Cardiac septum (tissue), 1 donor: ENCODE data around the gene COL4A4. TPM values are rescaled to one million over a fixed set of nuclear protein-coding genes. Genes with fewer than 3 reads are reported as not detected.

Experiments used
- DNase-seq: peaks from one replicate; pipeline ENCODE4 v3.0.0-alpha.2; 2020; ENCODE audit warnings: low spot score
- intact Hi-C: fragments of 100-400 bp; cut with DNase I; formaldehyde crosslinking; loops from one replicate; pipeline ENCODE4 v1.14.0; 2022
- total RNA-seq: library from RNA; stranded (reverse); fragmentation: NEBNext Ultra II Directional; extraction: Animal tissue kit (Norgen Biotek cat#: 25700); gene quantifications from one replicate; pipeline ENCODE4 v1.2.1, GENCODE V29; 2021
- donor health status: DM: no; HTN: no; CAD: no.

COL4A4 gene
- total RNA-seq, 1 donor from 2014 or later = 3.0 TPM

GRCh38 chr2:227164763-227165291 lies 822 bp upstream of the COL4A4 start:
- intact Hi-C loops = no loop called here
- DNase-seq = no peak

- DNase-seq = no peak
- intact Hi-C loops = no loop called here
Observed at GRCh38 chr2:227163485-227163997, 464 bp downstream of the COL4A4 start.

GRCh38 chr2:227161947-227162346 lies 2.1 kb downstream of the COL4A4 start:
- DNase-seq = no peak
- intact Hi-C loops = no loop called here

- intact Hi-C loops = no loop called here
- no peak for DNase-seq
Observed at GRCh38 chr2:227160164-227160563, 3.8 kb downstream of the COL4A4 start.

GRCh38 chr2:227154986-227155774 lies 8.8 kb downstream of the COL4A4 start:
- DNase-seq = no peak
- intact Hi-C loops = no loop called here

- intact Hi-C loops = no loop called here
- no peak for DNase-seq
Observed at GRCh38 chr2:227153758-227154486, 10.1 kb downstream of the COL4A4 start.

- no peak for DNase-seq
- intact Hi-C loops = no loop called here
Observed at GRCh38 chr2:227153307-227153706, 10.7 kb downstream of the COL4A4 start.

DNA sequence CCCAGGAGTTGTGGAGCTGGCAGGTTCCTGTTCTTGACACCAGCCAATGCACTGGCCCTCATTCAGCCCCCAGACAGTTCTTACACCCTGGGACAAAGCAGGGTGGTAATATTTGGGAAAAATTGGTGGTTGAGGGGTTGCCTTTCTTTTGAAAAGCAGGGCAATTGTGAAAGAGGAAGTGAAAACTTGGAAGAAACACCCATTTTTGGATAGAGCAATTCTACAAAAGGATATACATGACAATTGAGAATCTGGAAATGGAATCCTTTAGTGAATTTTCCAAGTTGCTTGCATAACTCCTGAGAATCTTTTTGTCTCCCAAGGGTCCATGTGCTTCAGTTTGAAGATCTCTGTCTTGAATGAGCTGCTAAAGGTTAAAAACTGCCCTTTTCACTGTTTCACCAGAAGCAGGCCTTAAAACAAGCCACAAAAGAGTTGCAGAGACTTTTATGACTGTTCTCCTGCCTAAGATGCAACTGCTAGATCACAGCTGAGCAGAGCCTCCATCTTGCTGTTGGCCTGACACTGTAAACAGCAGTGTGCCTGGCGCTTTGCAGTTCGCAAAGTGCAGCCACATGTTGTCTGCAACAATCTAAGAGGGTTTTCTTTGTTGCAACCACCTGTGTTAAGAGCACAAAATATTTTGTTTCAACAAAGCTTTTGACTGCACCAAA lies 11.8 kb downstream of the COL4A4 start:
- no peak for DNase-seq
- intact Hi-C loops = no loop called here

GRCh38 chr2:227150222-227150936 lies 13.6 kb downstream of the COL4A4 start:
- intact Hi-C loops = no loop called here
- no peak for DNase-seq

DNA sequence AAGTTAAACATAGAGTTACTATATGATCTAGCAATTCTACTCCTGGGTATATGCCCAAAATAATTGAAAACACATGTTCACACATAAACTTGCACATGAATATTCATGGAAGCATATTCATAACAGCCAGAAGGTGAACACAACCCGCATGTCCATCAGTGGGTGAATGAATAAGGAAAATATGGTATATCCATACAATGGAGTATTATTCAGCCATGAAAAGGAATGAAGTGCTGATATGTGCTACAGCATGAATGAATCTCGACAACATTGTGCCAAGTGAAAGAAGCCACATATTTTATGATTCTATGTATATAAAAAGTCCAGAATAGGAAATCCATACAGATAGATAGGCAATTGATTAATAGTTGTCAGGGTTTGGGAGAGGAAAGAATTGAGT lies 15.9 kb downstream of the COL4A4 start:
- DNase-seq = no peak
- intact Hi-C loops = no loop called here

DNA sequence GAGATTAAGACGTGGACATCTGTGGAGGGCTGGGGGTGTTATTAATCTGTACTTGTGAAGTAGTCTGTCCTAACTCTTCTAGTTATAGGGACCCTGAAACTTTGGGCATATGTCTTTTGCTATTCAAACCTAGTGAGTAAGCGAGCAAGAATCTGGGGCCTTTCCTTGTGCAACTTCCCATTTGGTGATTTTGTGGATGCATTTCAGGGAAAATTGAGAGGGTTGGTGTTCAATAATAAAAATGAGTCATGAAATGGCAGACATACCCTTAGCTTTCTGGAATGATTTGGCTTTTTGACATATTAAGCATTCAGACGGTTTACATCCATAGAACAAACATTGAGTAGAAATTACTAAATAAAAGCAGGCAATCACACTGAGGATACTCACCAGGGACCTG lies 17.0 kb downstream of the COL4A4 start:
- intact Hi-C loops = no loop called here

GRCh38 chr2:227146456-227146855 lies 17.5 kb downstream of the COL4A4 start:
- no peak for DNase-seq
- intact Hi-C loops = no loop called here

More for the DNA sequence above, 17.0 kb downstream of the COL4A4 start:
- DNase-seq = no peak

GRCh38 chr2:227143895-227144294 lies 20.1 kb downstream of the COL4A4 start:
- DNase-seq = no peak
- intact Hi-C loops = no loop called here

- intact Hi-C loops = no loop called here
- DNase-seq = no peak
Observed at GRCh38 chr2:227141301-227141700, 22.7 kb downstream of the COL4A4 start.

DNA sequence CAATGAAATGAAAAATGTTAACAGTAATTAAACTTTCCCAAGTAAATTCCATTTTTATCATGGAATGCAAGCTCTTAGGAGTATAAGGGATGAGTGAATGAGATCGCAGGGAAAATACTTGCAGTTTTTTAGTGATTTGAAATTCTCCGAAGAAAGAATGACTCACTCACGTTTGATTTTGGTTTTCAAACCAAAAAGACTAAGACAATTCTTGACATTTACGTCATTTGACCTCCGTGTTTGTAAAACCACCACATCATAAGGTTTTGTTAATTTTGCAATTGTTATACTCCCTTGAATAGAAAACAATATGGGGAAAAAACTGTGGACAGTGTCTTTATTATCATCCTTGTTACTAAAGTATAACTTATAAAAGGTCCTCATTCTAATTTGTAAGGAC lies 29.4 kb downstream of the COL4A4 start:
- no peak for DNase-seq
- intact Hi-C loops = loop anchor here (5.0 kb wide), 1 partner anchor 633 kb away; no protein-coding TSS in a partner anchor

GRCh38 chr2:227132986-227133385 lies 31.0 kb downstream of the COL4A4 start:
- no peak for DNase-seq
- intact Hi-C loops = loop anchor here (5.0 kb wide), 1 partner anchor 634 kb away; no protein-coding TSS in a partner anchor

DNA sequence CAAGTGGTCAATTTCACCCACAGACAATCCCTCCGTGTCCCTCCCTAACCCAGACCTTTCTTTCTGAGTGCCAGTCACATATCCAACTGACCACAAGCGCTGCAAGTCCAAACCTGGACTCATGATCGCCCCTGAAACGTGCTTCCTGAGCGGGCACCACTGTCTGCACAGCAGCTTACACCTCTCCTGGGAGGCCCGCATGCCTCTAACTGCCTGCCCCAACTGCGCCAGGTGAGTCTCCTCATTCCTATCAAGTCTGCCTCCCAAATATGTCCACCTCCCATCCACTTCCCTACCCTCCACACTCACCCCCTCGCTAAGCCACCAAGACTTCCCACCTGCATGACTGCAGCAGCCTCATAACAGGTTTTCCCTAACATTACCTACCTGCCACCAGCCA lies 33.4 kb downstream of the COL4A4 start:
- intact Hi-C loops = loop anchor here (1.0 to 5.0 kb wide), 2 partner anchors 108 to 637 kb away; no protein-coding TSS in a partner anchor
- no peak for DNase-seq

DNA sequence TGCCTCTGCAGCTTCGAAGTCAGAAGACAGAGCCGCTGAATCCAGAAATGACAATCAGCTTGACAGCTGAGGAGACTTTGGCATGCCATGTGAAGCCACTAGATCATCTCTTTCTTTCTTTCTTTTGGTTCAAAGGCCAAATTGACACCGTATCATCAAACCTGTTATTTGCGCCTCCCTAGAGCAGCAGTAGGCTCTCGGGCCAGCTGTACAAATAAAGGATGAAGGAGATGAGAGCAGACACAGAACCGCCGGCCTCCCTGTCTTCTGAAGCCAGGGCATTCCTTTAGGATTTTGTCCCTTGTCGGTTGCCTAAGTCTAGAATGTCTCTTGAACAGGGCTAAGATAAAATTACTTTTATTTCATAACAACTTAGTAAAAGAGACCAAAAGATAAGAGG lies 36.8 kb downstream of the COL4A4 start:
- no peak for DNase-seq
- intact Hi-C loops = no loop called here

DNA sequence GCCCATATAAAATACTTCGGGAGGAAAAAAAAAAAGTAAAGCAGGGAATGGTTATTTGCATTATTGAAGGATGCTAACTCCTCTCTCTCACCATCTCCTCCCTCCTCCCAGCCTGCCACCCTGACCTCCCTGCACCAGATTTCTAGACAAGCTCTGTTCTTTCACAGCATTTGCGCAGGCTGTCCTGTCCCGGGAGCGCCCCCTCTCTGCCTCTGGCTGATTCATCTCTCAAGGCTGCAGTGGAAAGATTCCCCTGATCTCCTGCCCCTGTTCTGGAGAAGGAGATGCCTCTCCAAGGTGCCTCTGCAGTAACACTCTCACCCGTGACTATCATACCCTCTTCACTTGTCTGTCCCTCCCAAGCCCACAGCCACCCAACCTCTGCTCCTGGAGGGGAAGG lies 38.5 kb downstream of the COL4A4 start:
- no peak for DNase-seq
- intact Hi-C loops = no loop called here
